HepG2 (cell line): ENCODE measurements around the gene SEBOX. TPM values are rescaled to one million over a fixed set of nuclear protein-coding genes. Genes with fewer than 3 reads are reported as not detected.

Source experiments
- CBFB ChIP-seq: sonication (generic); formaldehyde crosslinking; IDR thresholded peaks from 2 replicates; pipeline ENCODE4 v1.4.0; 2020; ENCODE audit warnings: missing genetic modification reagents
- CCDC6 ChIP-seq: sonication (generic); formaldehyde crosslinking; IDR thresholded peaks from 2 replicates; pipeline ENCODE4 v1.8.1; 2022; ENCODE audit warnings: mild to moderate bottlenecking, missing genetic modification reagents, moderate library complexity
- CREM ChIP-seq, 2 experiments: sonication (generic) in 1 of 2; formaldehyde crosslinking in 1 of 2; IDR thresholded peaks; 2 replicates each; pipeline versions ENCODE4 v1.4.0 to v1.6.1; 2016 to 2020; ENCODE audit warnings: antibody characterized with exemption in 1 of 2, mild to moderate bottlenecking in 1 of 2, missing genetic modification reagents in 1 of 2
- FOXA3 ChIP-seq: IDR thresholded peaks from 2 replicates; pipeline ENCODE4 v1.6.1; 2016; ENCODE audit warnings: missing genetic modification reagents, missing compliant biosample characterization
- HOXA3 ChIP-seq: sonication (generic); formaldehyde crosslinking; IDR thresholded peaks from 2 replicates; pipeline ENCODE4 v1.5.0; 2020; ENCODE audit warnings: missing genetic modification reagents
- ISL2 ChIP-seq: sonication (generic); formaldehyde crosslinking; IDR thresholded peaks from 2 replicates; pipeline ENCODE4 v1.5.0; 2020; ENCODE audit warnings: missing genetic modification reagents
- SIN3A ChIP-seq: IDR thresholded peaks from 2 replicates; pipeline ENCODE4 v1.6.1; 2011; ENCODE audit warnings: low read depth, mild to moderate bottlenecking, control low read depth, low read length, borderline replicate concordance
- SOX5 ChIP-seq: IDR thresholded peaks from 2 replicates; pipeline ENCODE4 v1.6.1; 2016; ENCODE audit warnings: borderline replicate concordance
- STAT5B ChIP-seq: sonication (generic); formaldehyde crosslinking; IDR thresholded peaks from 2 replicates; pipeline ENCODE4 v1.4.0; 2020; ENCODE audit warnings: missing genetic modification reagents
- YY1 ChIP-seq: IDR thresholded peaks from 2 replicates; pipeline ENCODE4 v1.6.1; 2011; ENCODE audit warnings: low read length, low read depth, moderate library complexity, mild to moderate bottlenecking; ENCODE audit not compliant: insufficient read depth, insufficient replicate concordance
- ZBTB42 ChIP-seq: sonication (generic); formaldehyde crosslinking; IDR thresholded peaks from 2 replicates; pipeline ENCODE4 v1.5.0; 2020; ENCODE audit warnings: mild to moderate bottlenecking, missing genetic modification reagents
- ZNF629 ChIP-seq: sonication (generic); formaldehyde crosslinking; conservative IDR thresholded peaks from 2 replicates; pipeline ENCODE4 v1.5.0; 2020; ENCODE audit warnings: missing genetic modification reagents
- ZSCAN9 ChIP-seq: IDR thresholded peaks from 2 replicates; pipeline ENCODE4 v1.6.1; 2016; ENCODE audit warnings: borderline replicate concordance
- polyA plus RNA-seq, 8 experiments: library from polyadenylated mRNA; depleted of rRNA in 3 of 8; stranded (reverse) in 7 of 8; unstranded in 1 of 8; fragments of >200 nt; fragmentation: Illumina TruSeq in 4 of 8; extraction: Trizol in 4 of 8; gene quantifications; 2 replicates each; pipeline versions ENCODE4 v1.2.1 to v1.2.3, GENCODE V29; 2011 to 2016; ENCODE audit warnings: low read depth in 4 of 8, missing spikeins in 1 of 8, mixed read lengths in 1 of 8; ENCODE audit not compliant: insufficient read depth in 1 of 8
- total RNA-seq, 5 experiments: library from RNA; depleted of rRNA; stranded (reverse); fragments of >200 nt; fragmentation: Illumina TruSeq; extraction: Trizol; gene quantifications; 2 replicates each; pipeline ENCODE4 v1.2.3, GENCODE V29; 2016; ENCODE audit warnings: low read depth in 1 of 5
- TF ChIP-seq, protein P1 (sequence below): sonication (generic); formaldehyde crosslinking; conservative IDR thresholded peaks from 2 replicates; pipeline ENCODE4 v1.4.0; 2020; ENCODE audit warnings: mild to moderate bottlenecking, missing genetic modification reagents, moderate library complexity
- TF ChIP-seq, protein P2 (sequence below): sonication (generic); formaldehyde crosslinking; IDR thresholded peaks from 2 replicates; pipeline ENCODE4 v1.4.0; 2020; ENCODE audit warnings: missing genetic modification reagents
- TF ChIP-seq, protein P3 (sequence below): sonication (generic); formaldehyde crosslinking; IDR thresholded peaks from 2 replicates; pipeline ENCODE4 v1.8.0; 2022; ENCODE audit warnings: low read depth, missing genetic modification reagents
- TF ChIP-seq, protein P4 (sequence below): sonication (generic); formaldehyde crosslinking; IDR thresholded peaks from 2 replicates; pipeline ENCODE4 v1.8.0; 2022; ENCODE audit warnings: mild to moderate bottlenecking, missing genetic modification reagents; ENCODE audit not compliant: insufficient replicate concordance
- TF ChIP-seq, protein P5 (sequence below): sonication (generic); formaldehyde crosslinking; IDR thresholded peaks from 2 replicates; pipeline ENCODE4 v1.5.1; 2020; ENCODE audit warnings: mild to moderate bottlenecking, missing genetic modification reagents, borderline replicate concordance
- TF ChIP-seq, protein P6 (sequence below): conservative IDR thresholded peaks from 2 replicates; pipeline ENCODE4 v1.6.1; 2018; ENCODE audit warnings: missing genetic modification reagents

The SEBOX gene
- total and polyA plus RNA-seq, 2 of the 13 experiments (the other 11 are each of a cell fraction or from before 2014, with no cell fraction given) = not detected

DNA sequence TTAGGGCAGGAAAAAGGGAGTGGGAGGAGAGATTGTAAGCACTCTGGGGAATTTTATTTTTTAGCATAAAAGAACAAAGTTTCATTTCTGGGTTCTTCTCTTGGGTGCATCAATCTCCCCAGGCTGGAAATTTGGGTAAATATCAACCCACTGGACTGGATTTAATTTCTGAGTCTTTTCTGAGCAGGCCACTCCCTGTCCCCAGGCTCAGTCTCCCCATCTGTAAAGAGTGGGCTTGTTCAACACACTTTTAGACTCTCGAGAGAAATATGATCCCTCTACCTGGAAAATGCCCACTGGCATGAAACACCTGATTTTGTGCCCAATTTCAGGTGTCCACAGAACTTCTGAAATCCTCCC lies 5.7 kb upstream of the SEBOX start (continued):
- TF ChIP-seq HOXA3 = no peak
- 0 out of 2 replicates have a peak, but pooled peaks have one; percentile 10 for TF ChIP-seq ZSCAN9 (CRISPR knock-in tag)
- no peak for TF ChIP-seq SIN3A
- TF ChIP-seq, protein P1, sequence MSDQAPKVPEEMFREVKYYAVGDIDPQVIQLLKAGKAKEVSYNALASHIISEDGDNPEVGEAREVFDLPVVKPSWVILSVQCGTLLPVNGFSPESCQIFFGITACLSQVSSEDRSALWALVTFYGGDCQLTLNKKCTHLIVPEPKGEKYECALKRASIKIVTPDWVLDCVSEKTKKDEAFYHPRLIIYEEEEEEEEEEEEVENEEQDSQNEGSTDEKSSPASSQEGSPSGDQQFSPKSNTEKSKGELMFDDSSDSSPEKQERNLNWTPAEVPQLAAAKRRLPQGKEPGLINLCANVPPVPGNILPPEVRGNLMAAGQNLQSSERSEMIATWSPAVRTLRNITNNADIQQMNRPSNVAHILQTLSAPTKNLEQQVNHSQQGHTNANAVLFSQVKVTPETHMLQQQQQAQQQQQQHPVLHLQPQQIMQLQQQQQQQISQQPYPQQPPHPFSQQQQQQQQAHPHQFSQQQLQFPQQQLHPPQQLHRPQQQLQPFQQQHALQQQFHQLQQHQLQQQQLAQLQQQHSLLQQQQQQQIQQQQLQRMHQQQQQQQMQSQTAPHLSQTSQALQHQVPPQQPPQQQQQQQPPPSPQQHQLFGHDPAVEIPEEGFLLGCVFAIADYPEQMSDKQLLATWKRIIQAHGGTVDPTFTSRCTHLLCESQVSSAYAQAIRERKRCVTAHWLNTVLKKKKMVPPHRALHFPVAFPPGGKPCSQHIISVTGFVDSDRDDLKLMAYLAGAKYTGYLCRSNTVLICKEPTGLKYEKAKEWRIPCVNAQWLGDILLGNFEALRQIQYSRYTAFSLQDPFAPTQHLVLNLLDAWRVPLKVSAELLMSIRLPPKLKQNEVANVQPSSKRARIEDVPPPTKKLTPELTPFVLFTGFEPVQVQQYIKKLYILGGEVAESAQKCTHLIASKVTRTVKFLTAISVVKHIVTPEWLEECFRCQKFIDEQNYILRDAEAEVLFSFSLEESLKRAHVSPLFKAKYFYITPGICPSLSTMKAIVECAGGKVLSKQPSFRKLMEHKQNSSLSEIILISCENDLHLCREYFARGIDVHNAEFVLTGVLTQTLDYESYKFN = no peak
- TF ChIP-seq ZNF629 = peak; percentile 88
- no peak for TF ChIP-seq CBFB
- TF ChIP-seq, protein P2, sequence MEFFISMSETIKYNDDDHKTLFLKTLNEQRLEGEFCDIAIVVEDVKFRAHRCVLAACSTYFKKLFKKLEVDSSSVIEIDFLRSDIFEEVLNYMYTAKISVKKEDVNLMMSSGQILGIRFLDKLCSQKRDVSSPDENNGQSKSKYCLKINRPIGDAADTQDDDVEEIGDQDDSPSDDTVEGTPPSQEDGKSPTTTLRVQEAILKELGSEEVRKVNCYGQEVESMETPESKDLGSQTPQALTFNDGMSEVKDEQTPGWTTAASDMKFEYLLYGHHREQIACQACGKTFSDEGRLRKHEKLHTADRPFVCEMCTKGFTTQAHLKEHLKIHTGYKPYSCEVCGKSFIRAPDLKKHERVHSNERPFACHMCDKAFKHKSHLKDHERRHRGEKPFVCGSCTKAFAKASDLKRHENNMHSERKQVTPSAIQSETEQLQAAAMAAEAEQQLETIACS = no peak
- no peak for TF ChIP-seq ISL2 (CRISPR knock-in tag)
- no peak for TF ChIP-seq FOXA3 (CRISPR knock-in tag)
- TF ChIP-seq CCDC6 (CRISPR knock-in tag) = no peak
- TF ChIP-seq, protein P3, sequence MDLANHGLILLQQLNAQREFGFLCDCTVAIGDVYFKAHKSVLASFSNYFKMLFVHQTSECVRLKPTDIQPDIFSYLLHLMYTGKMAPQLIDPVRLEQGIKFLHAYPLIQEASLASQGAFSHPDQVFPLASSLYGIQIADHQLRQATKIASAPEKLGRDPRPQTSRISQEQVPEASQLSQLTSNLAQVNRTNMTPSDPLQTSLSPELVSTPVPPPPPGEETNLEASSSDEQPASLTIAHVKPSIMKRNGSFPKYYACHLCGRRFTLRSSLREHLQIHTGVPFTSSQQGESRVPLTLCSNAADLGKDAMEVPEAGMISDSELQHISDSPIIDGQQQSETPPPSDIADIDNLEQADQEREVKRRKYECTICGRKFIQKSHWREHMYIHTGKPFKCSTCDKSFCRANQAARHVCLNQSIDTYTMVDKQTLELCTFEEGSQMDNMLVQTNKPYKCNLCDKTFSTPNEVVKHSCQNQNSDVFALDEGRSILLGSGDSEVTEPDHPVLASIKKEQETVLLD = 0 out of 2 replicates have a peak, but pooled peaks have one; percentile 4
- TF ChIP-seq SOX5 (CRISPR knock-in tag) = no peak
- TF ChIP-seq, protein P4, sequence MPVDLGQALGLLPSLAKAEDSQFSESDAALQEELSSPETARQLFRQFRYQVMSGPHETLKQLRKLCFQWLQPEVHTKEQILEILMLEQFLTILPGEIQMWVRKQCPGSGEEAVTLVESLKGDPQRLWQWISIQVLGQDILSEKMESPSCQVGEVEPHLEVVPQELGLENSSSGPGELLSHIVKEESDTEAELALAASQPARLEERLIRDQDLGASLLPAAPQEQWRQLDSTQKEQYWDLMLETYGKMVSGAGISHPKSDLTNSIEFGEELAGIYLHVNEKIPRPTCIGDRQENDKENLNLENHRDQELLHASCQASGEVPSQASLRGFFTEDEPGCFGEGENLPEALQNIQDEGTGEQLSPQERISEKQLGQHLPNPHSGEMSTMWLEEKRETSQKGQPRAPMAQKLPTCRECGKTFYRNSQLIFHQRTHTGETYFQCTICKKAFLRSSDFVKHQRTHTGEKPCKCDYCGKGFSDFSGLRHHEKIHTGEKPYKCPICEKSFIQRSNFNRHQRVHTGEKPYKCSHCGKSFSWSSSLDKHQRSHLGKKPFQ (CRISPR knock-in tag) = peak; percentile 56
- TF ChIP-seq, protein P5, sequence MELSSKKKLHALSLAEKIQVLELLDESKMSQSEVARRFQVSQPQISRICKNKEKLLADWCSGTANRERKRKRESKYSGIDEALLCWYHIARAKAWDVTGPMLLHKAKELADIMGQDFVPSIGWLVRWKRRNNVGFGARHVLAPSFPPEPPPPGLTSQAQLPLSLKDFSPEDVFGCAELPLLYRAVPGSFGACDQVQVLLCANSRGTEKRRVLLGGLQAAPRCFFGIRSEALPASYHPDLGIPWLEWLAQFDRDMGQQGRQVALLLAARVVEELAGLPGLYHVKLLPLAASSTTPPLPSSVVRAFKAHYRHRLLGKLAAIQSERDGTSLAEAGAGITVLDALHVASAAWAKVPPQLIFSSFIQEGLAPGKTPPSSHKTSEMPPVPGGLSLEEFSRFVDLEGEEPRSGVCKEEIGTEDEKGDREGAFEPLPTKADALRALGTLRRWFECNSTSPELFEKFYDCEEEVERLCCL (CRISPR knock-in tag) = no peak
- TF ChIP-seq CREM (IDR thresholded peaks at IDR 0.05) = 0 out of 2 replicates have a peak, but pooled peaks have one; percentile 16
- TF ChIP-seq CREM (CRISPR knock-in tag; IDR thresholded peaks at IDR 0.05) = no peak
- TF ChIP-seq, protein P6, sequence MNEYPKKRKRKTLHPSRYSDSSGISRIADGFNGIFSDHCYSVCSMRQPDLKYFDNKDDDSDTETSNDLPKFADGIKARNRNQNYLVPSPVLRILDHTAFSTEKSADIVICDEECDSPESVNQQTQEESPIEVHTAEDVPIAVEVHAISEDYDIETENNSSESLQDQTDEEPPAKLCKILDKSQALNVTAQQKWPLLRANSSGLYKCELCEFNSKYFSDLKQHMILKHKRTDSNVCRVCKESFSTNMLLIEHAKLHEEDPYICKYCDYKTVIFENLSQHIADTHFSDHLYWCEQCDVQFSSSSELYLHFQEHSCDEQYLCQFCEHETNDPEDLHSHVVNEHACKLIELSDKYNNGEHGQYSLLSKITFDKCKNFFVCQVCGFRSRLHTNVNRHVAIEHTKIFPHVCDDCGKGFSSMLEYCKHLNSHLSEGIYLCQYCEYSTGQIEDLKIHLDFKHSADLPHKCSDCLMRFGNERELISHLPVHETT (CRISPR knock-in tag) = 0 out of 2 replicates have a peak, but pooled peaks have one; percentile 9
- TF ChIP-seq STAT5B = no peak
- TF ChIP-seq ZBTB42 (CRISPR knock-in tag) = no peak
- no peak for TF ChIP-seq YY1
